Tibial nerve (tissue), 4 donors: ENCODE data around the gene PTPRA. TPM values are rescaled to one million over a fixed set of nuclear protein-coding genes. Genes with fewer than 3 reads are reported as not detected.
"Not testable (repeated sequence)": the region's sequence is repeated elsewhere in the genome, so short reads cannot be mapped to it uniquely, and the experiment has no call there.

Experiments used
- DNase-seq, 2 donors: peaks; one replicate each; pipeline ENCODE4 v3.0.0-alpha.2; 2019; ENCODE audit warnings: low spot score in 2 of 2
- H3K27ac ChIP-seq, 4 donors: fragments of 200-600 bp; sonication (generic) in 3 of 4; one replicate each; pipeline ENCODE4 v1.5.1; 2017 to 2019; ENCODE audit warnings: mild to moderate bottlenecking in 1 of 4
- H3K27me3 ChIP-seq, 2 donors: fragments of 200-600 bp; sonication (generic) in 1 of 2; one replicate each; pipeline versions ENCODE4 v1.5.1 to v1.6.0; 2017 to 2019
- H3K36me3 ChIP-seq, 3 donors: fragments of 200-600 bp; sonication (generic); one replicate each; pipeline ENCODE4 v1.5.1; 2018 to 2019
- H3K4me1 ChIP-seq, 4 donors: fragments of 200-600 bp; sonication (generic) in 3 of 4; one replicate each; pipeline ENCODE4 v1.5.1; 2017 to 2019
- H3K4me3 ChIP-seq, 4 donors: fragments of 200-600 bp; sonication (generic) in 3 of 4; one replicate each; pipeline ENCODE4 v1.5.1; 2017 to 2019; ENCODE audit warnings: mild to moderate bottlenecking in 1 of 4, moderate library complexity in 1 of 4
- H3K9me3 ChIP-seq, 4 donors: fragments of 200-600 bp; sonication (generic) in 3 of 4; one replicate each; pipeline ENCODE4 v1.5.1; 2017 to 2019
- CTCF ChIP-seq, 5 experiments: fragments of 200-600 bp in 3 of 5; fragments of 450-650 bp in 2 of 5; sonication (generic) in 3 of 5; IDR thresholded peaks; one replicate each; pipeline ENCODE4 v1.5.1; 2016 to 2019; ENCODE audit warnings: antibody characterized with exemption in 5 of 5, mild to moderate bottlenecking in 3 of 5, moderate library complexity in 2 of 5
- EP300 ChIP-seq, 2 donors: sonication (generic); formaldehyde crosslinking; IDR thresholded peaks; one replicate each; pipeline ENCODE4 v1.6.1; 2017; ENCODE audit warnings: antibody characterized with exemption in 2 of 2, mild to moderate bottlenecking in 1 of 2
- POLR2A ChIP-seq, 2 donors: fragments of 450-650 bp; IDR thresholded peaks; one replicate each; pipeline ENCODE4 v1.6.1; 2017; ENCODE audit warnings: antibody characterized with exemption in 2 of 2, mild to moderate bottlenecking in 2 of 2, moderate library complexity in 2 of 2
- WGBS, 2 donors: methylation state at CpG; one replicate each; pipeline ENCODE4 v1.1.5; 2018; 5-methylcytosine and 5-hydroxymethylcytosine counted together
- total RNA-seq, 4 donors: library from RNA; depleted of rRNA; stranded (reverse); fragments of >200 nt; gene quantifications; one replicate each; pipeline ENCODE4 v1.1.0, GENCODE V29; 2016

PTPRA gene
- total RNA-seq, 4 donors from 2014 or later = 46.3 to 119 (median 67.4) TPM

DNA sequence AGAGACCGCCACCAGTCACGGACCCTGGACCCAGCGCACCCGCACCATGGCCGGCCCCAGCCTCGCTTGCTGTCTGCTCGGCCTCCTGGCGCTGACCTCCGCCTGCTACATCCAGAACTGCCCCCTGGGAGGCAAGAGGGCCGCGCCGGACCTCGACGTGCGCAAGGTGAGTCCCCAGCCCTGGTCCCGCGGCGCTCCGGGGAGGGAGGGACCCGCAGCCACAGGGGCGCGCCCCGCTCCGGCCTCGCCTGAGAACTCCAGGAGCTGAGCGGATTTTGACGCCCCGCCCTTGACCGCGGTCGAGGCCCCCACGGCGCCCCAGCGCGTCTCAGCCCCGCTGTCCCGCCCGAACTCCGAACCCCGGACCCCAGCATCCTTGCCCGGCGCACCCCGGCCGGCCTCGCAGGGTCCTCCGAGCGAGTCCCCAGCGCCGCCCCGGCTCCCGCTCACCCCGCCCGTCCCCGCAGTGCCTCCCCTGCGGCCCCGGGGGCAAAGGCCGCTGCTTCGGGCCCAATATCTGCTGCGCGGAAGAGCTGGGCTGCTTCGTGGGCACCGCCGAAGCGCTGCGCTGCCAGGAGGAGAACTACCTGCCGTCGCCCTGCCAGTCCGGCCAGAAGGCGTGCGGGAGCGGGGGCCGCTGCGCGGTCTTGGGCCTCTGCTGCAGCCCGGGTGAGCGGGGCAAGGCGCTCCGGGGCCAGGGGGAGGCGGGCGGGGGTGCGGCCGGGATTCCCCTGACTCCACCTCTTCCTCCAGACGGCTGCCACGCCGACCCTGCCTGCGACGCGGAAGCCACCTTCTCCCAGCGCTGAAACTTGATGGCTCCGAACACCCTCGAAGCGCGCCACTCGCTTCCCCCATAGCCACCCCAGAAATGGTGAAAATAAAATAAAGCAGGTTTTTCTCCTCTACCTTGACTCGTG is 198.6 kb downstream of the PTPRA start, which contains the start of gene OXT:
TSS of gene OXT (plus strand) at position 11 of the 920 bp plus-strand sequence. CDS start at position 47, 36 bp downstream.
- Histone ChIP-seq H3K27me3 (peaks cover 0 to 74% of the 10 kb centered on the region in 2 donors), H3K36me3 (no peaks in the 10 kb centered on the region), H3K4me3 (peak within 1 kb of the TSS in 3 of 4 donors; percentile 10 to 50 (median 38)), H3K4me1 (peaks cover 0 to 11% (median 2%) of the 10 kb centered on the region in 4 donors), H3K27ac (no peak within 1 kb of the TSS), H3K9me3 (peaks cover 0 to 5% (median 0%) of the 10 kb centered on the region in 4 donors)
- DNase-seq = no peak
- 5 to 27% methylated on average over 30 to 83 of the region's 95 CpGs for WGBS, 2 donors
- no peak for TF ChIP-seq EP300 (IDR thresholded peaks at IDR 0.05)
- no peak for TF ChIP-seq POLR2A (IDR thresholded peaks at IDR 0.05)
- no peak for TF ChIP-seq CTCF (IDR thresholded peaks at IDR 0.05)

GRCh38 chr20:3072530-3073250 is 199.4 kb downstream of the PTPRA start:
- TF ChIP-seq EP300 (IDR thresholded peaks at IDR 0.05) = no peak
- TF ChIP-seq CTCF (IDR thresholded peaks at IDR 0.05) = no peak
- no peak for TF ChIP-seq POLR2A (IDR thresholded peaks at IDR 0.05)
- DNase-seq = no peak
- Histone ChIP-seq H3K4me1 (peaks cover 0 to 11% (median 2%) of the 10 kb centered on the region in 4 donors), H3K4me3 (peak overlapping the region in 2 of 4 donors; percentile 38 to 50), H3K27me3 (peaks cover 0 to 80% of the 10 kb centered on the region in 2 donors), H3K36me3 (no peaks in the 10 kb centered on the region), H3K9me3 (peaks cover 0 to 7% (median 0%) of the 10 kb centered on the region in 4 donors), H3K27ac (no peak overlapping the region)
- WGBS, 2 donors = 70 to 74% methylated on average over 21 to 22 of the region's 22 CpGs

DNA sequence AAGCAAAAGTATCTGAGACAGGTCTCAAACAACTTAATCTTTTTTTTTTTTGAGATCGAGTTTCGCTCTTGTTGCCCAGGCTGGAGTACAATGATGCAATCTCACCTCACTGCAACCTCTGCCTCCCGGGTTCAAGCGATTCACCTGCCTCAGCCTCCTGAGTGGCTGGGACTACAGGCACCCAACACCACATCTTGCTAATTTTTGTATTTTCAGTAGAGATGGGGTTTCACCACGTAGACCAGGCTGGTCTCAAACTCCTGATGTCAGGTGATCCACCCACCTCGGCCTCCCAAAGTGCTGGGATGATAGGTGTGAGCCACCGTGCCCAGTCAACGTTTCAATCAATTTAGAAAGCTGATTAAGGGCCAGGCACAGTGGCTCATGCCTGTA is 200.0 kb downstream of the PTPRA start:
- 94 to 95% methylated on average over 8 of the region's 8 CpGs for WGBS, 2 donors
- not testable (repeated sequence) for H3K36me3 ChIP-seq, DNase-seq, H3K27ac ChIP-seq, H3K4me3 ChIP-seq, H3K9me3 ChIP-seq
- Histone ChIP-seq H3K27me3 (peaks cover 0 to 86% of the 10 kb centered on the region in 2 donors), H3K4me1 (peaks cover 0 to 11% (median 2%) of the 10 kb centered on the region in 4 donors)

- WGBS, 2 donors = 69 to 77% methylated on average over 6 of the region's 6 CpGs
- H3K36me3 ChIP-seq = no peaks in the 10 kb centered on the region
- peaks cover 0 to 92% of the 10 kb centered on the region in 2 donors for H3K27me3 ChIP-seq
- TF ChIP-seq EP300 (IDR thresholded peaks at IDR 0.05) (no peak), POLR2A (IDR thresholded peaks at IDR 0.05) (no peak), CTCF (IDR thresholded peaks at IDR 0.05) (no peak)
- DNase-seq = no peak
- H3K4me3 ChIP-seq = no peak overlapping the region
- H3K27ac ChIP-seq = no peak overlapping the region
- peaks cover 0 to 7% (median 0%) of the 10 kb centered on the region in 4 donors for H3K9me3 ChIP-seq
- peaks cover 0 to 11% (median 2%) of the 10 kb centered on the region in 4 donors for H3K4me1 ChIP-seq
These were observed 201.5 kb downstream of the PTPRA start for GRCh38 chr20:3074812-3075211.

DNA sequence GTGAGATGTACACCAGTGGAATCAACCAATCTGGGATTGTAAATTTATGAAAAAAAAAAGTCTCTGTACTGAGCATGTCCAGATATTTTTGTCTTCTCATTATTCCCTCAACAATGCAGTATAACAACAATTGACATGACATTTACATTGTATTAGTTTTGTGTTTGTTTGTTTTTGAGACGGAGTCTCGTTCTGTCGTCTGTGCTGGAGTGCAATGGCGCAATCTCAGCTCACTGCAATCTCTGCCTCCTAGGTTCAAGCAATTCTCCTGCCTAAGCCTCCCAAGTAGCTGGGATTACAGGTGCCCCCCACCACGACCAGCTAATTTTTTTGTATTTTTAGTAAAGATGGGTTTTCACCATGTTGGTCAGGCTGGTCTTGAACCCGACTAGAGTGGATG is 202.0 kb downstream of the PTPRA start:
- not testable (repeated sequence) for H3K36me3 ChIP-seq, H3K9me3 ChIP-seq, H3K27ac ChIP-seq, DNase-seq, H3K4me3 ChIP-seq
- Histone ChIP-seq H3K27me3 (peaks cover 0 to 92% of the 10 kb centered on the region in 2 donors), H3K4me1 (peaks cover 0 to 11% (median 2%) of the 10 kb centered on the region in 4 donors)
- 79 to 81% methylated on average over 6 of the region's 6 CpGs for WGBS, 2 donors
